ENCODE measurements around the gene PAEP. TPM values are rescaled to one million over a fixed set of nuclear protein-coding genes. Genes with fewer than 3 reads are reported as not detected.

The PAEP gene
- total and polyA plus RNA-seq, 5 experiments from 2014 or later = not detected

DNA sequence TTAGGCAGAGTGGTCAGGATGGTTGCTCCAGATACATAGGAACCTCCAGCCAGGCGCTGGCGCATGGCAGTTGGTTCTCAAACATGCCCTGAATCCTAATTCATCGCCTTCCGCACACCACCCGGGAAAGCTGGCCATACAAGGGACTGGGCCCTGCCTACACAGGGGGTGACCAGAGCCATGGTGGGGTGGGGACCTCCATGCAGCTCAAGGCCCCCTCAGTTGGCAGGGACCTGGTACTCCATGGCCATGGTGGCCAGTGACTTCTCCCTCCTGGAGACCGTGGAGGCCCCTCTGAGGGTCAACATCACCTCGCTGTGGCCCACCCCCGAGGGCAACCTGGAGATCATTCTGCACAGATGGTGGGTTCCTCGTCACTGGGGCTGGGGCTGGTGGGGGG is 26.8 kb downstream of the PAEP start:
- no peaks in the 10 kb centered on the region for H3K36me3 Mint-ChIP-seq
- H3K9me3 Mint-ChIP-seq = peaks cover 0 to 3% (median 0%) of the 10 kb centered on the region in 9 donors
- H3K4me1 Mint-ChIP-seq = peaks cover 0 to 2% (median 0%) of the 10 kb centered on the region in 4 donors
- POLR2A ChIA-PET = no interaction called here
- DNase-seq = peak in 1 of 10 donors; percentile 47
- no peak overlapping the region for H3K27ac Mint-ChIP-seq
- ATAC-seq = no peak
- H3K27me3 Mint-ChIP-seq = peaks cover 3 to 24% (median 19%) of the 10 kb centered on the region in 5 donors
- no peak overlapping the region for H3K4me3 Mint-ChIP-seq

GRCh38 chr9:135588886-135589595 is 27.5 kb downstream of the PAEP start:
- Mint-ChIP-seq H3K4me1 (peaks cover 0 to 2% (median 0%) of the 10 kb centered on the region in 4 donors), H3K36me3 (no peaks in the 10 kb centered on the region), H3K27me3 (peaks cover 3 to 24% (median 20%) of the 10 kb centered on the region in 5 donors), H3K4me3 (no peak overlapping the region), H3K27ac (no peak overlapping the region), H3K9me3 (peaks cover 0 to 3% (median 0%) of the 10 kb centered on the region in 9 donors)
- DNase-seq (peak in 1 of 10 donors; percentile 57), ATAC-seq (no peak)
- POLR2A ChIA-PET = no interaction called here

GRCh38 chr9:135589596-135590485 is 28.3 kb downstream of the PAEP start:
- Mint-ChIP-seq H3K4me3 (no peak overlapping the region), H3K9me3 (peaks cover 0 to 3% (median 0%) of the 10 kb centered on the region in 9 donors), H3K4me1 (no peaks in the 10 kb centered on the region), H3K27me3 (peaks cover 4 to 20% (median 17%) of the 10 kb centered on the region in 5 donors), H3K27ac (no peak overlapping the region), H3K36me3 (peaks cover 0 to 2% (median 0%) of the 10 kb centered on the region in 3 donors)
- POLR2A ChIA-PET = no interaction called here
- DNase-seq (peak in 1 of 10 donors; percentile 14), ATAC-seq (no peak)

DNA sequence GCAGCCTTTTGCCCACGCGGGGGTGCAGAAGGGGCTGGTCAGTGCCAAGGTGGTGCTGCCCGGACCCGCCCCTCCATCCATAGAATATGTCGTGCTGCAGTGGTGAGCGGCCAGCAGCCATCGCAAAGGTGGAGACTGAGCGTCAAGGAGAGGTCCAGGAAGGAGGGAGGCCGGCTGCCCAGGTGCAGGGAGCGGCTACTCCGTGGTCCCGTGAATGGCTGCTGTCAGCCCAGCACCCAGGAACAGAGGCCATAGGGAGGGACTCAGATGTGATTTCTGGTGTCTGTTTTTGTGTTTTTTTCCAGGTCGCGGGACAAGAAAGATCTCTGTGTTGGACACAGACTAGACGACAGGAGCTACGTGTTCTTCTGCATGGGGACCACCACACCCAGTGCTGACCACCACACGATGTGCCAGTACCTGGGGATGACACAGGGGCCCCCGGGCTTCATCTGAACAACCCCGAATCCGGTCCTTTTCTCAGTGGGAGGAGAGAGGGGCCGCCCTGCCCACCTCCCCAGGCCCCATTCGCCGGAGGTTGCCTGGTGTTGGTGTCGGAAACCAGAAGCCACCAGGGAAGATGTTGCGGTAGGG is 29.0 kb downstream of the PAEP start:
- DNase-seq (peak in 1 of 10 donors; percentile 49), ATAC-seq (no peak)
- Mint-ChIP-seq H3K27me3 (peaks cover 5 to 20% (median 13%) of the 10 kb centered on the region in 5 donors), H3K4me3 (no peak overlapping the region), H3K27ac (no peak overlapping the region), H3K36me3 (peaks cover 0 to 4% (median 0%) of the 10 kb centered on the region in 3 donors), H3K4me1 (no peaks in the 10 kb centered on the region), H3K9me3 (peaks cover 0 to 4% (median 0%) of the 10 kb centered on the region in 9 donors)
- POLR2A ChIA-PET = no interaction called here

GRCh38 chr9:135591506-135592330 is 30.2 kb downstream of the PAEP start:
- H3K4me3 Mint-ChIP-seq = no peak overlapping the region
- peaks cover 0 to 8% (median 0%) of the 10 kb centered on the region in 9 donors for H3K9me3 Mint-ChIP-seq
- no peaks in the 10 kb centered on the region for H3K4me1 Mint-ChIP-seq
- H3K36me3 Mint-ChIP-seq = peaks cover 0 to 4% (median 0%) of the 10 kb centered on the region in 3 donors
- DNase-seq (peak in 2 of 10 donors; percentile 14 to 59), ATAC-seq (no peak)
- H3K27me3 Mint-ChIP-seq = peaks cover 10 to 22% (median 19%) of the 10 kb centered on the region in 5 donors
- POLR2A ChIA-PET = no interaction called here
- no peak overlapping the region for H3K27ac Mint-ChIP-seq

DNA sequence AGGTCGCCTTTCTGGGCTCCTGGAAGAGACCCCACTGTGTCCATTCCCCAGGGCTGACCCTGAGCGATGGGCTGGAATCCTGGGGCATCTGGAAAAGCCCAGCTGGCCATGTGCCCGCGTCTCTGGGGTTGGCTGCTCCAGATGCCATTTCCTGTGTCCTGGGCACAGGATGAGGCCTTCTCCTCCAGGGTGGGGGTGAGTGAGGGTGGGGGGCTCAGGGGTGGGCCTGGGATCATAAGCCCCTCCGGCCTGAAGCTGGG is 30.7 kb downstream of the PAEP start:
- Mint-ChIP-seq H3K9me3 (peaks cover 0 to 8% (median 0%) of the 10 kb centered on the region in 9 donors), H3K27ac (no peak overlapping the region), H3K36me3 (peaks cover 0 to 4% (median 0%) of the 10 kb centered on the region in 3 donors), H3K4me3 (no peak overlapping the region), H3K27me3 (peaks cover 12 to 25% (median 22%) of the 10 kb centered on the region in 5 donors), H3K4me1 (no peaks in the 10 kb centered on the region)
- POLR2A ChIA-PET = no interaction called here
- ATAC-seq (no peak), DNase-seq (no peak)

- Mint-ChIP-seq H3K36me3 (peaks cover 0 to 4% (median 0%) of the 10 kb centered on the region in 3 donors), H3K27ac (no peak overlapping the region), H3K9me3 (peaks cover 0 to 8% (median 0%) of the 10 kb centered on the region in 9 donors), H3K4me3 (no peak overlapping the region), H3K27me3 (peaks cover 12 to 29% (median 22%) of the 10 kb centered on the region in 5 donors), H3K4me1 (no peaks in the 10 kb centered on the region)
- ATAC-seq (no peak), DNase-seq (peak in 1 of 10 donors; percentile 13)
- POLR2A ChIA-PET = no interaction called here
These were observed 31.1 kb downstream of the PAEP start for GRCh38 chr9:135592625-135593024.

DNA sequence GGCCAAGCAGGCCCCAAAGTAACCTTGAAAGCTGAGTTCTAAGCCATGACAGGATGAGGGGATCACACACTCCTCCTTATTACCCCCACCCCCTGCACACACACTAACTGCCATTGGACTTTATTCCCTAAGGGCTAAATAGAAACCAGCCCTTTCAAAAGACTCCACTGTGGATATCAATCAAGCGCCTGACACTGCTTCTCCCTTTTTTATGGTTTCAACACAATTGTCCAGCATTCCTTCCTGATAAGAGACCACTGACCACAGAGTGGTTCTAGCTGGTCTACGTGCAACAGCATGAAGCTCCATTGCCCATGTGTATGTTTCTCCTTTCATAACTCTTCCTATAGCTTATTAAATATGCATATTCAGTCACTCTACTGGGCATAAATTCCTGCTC is 34.7 kb downstream of the PAEP start:
- Mint-ChIP-seq H3K4me1 (peaks cover 0 to 1% (median 0%) of the 10 kb centered on the region in 4 donors), H3K9me3 (peaks cover 0 to 8% (median 0%) of the 10 kb centered on the region in 9 donors), H3K27me3 (peaks cover 12 to 33% (median 21%) of the 10 kb centered on the region in 5 donors), H3K4me3 (no peak overlapping the region), H3K27ac (no peak overlapping the region), H3K36me3 (peaks cover 0 to 4% (median 0%) of the 10 kb centered on the region in 3 donors)
- no peak for DNase-seq
- ATAC-seq = no peak
- POLR2A ChIA-PET = interaction anchor here (0.6 kb wide), 1 partner anchor 146 kb away, joined by 4 read pairs; no protein-coding TSS in a partner anchor

DNA sequence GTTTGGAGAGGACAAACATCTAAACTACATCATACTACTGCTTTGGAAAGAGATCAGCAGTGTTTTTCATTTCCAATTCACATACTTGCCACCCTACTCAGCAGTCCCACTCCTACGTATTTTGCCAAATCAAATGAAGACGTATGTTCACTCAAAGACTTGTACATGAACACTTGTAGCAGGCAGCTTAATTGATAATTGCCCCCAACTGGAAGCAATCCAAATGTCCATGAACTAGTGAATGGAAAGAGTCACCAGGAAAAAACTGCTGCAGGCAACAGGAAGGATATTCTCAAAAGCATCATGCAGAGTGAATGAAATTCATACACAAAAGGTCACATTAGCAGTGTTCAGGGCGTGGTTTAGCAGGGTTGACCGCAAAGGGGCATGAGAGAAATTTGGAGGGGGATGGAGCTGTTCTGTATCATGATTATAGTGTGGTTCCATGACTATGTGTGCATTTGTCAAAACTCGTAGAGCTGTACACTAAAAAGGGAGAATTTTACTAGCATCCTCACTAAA is 38.8 kb downstream of the PAEP start:
- no peaks in the 10 kb centered on the region for H3K36me3 Mint-ChIP-seq
- H3K9me3 Mint-ChIP-seq = peaks cover 0 to 8% (median 0%) of the 10 kb centered on the region in 9 donors
- POLR2A ChIA-PET = no interaction called here
- H3K4me1 Mint-ChIP-seq = peaks cover 0 to 1% (median 0%) of the 10 kb centered on the region in 4 donors
- no peak for DNase-seq
- H3K4me3 Mint-ChIP-seq = no peak overlapping the region
- no peak for ATAC-seq
- no peak overlapping the region for H3K27ac Mint-ChIP-seq
- peaks cover 10 to 32% (median 20%) of the 10 kb centered on the region in 5 donors for H3K27me3 Mint-ChIP-seq

- Mint-ChIP-seq H3K4me1 (peaks cover 0 to 1% (median 0%) of the 10 kb centered on the region in 4 donors), H3K27ac (peak overlapping the region in 1 of 10 donors; percentile 83), H3K36me3 (no peaks in the 10 kb centered on the region), H3K4me3 (no peak overlapping the region), H3K9me3 (no peaks in the 10 kb centered on the region), H3K27me3 (peaks cover 6 to 22% (median 14%) of the 10 kb centered on the region in 5 donors)
- no peak for DNase-seq
- no peak for ATAC-seq
- POLR2A ChIA-PET = no interaction called here
These were observed 40.4 kb downstream of the PAEP start for GRCh38 chr9:135601988-135602387.

DNA sequence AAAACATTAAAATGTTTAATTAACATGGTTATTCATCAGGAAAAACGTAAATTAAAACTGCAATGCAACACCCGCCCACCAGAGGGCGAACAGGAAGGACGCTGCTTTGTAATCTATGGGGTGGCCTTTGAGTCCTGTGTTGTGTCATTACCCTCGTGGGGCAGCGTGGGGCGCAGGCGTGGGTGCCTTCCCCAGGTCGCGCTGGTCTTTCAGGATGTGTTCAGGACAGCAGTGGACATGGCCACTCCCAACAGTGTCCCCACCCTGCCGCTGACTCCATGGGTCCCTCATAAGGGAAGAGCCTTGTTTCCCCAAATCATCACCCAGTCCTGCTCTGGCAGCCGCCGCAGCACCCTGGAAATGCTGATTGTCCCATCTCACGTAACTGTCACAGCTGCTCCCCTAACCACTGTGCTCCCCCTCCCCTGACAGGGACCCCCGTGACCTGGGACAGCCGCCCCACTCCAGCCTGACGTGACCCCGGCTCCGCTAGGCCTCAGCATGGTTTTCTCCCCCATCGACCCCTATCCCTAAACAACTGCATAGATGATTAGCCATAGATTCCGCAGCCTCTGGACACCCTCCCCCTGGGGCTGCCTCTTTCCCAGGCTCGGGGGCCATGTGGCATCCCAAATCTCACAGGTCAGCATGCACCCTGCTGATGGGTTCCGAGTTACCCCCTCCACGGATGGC is 41.4 kb downstream of the PAEP start:
- Mint-ChIP-seq H3K9me3 (no peaks in the 10 kb centered on the region), H3K4me1 (peaks cover 0 to 1% (median 0%) of the 10 kb centered on the region in 4 donors), H3K27ac (no peak overlapping the region), H3K4me3 (no peak overlapping the region), H3K36me3 (no peaks in the 10 kb centered on the region), H3K27me3 (peaks cover 4 to 18% (median 11%) of the 10 kb centered on the region in 5 donors)
- ATAC-seq = no peak
- POLR2A ChIA-PET = no interaction called here
- peak; percentile 17 to 62 (median 42) for DNase-seq
